HepG2 (cell line): Measurements from ENCODE around the gene DPEP3. TPM values are rescaled to one million over a fixed set of nuclear protein-coding genes. Genes with fewer than 3 reads are reported as not detected.
A peak's percentile ranks its signal among the peaks of the same experiment; 100 is the strongest.

Experiments used
- BRCA1 ChIP-seq: sonication (generic); formaldehyde crosslinking; IDR thresholded peaks from 2 replicates; pipeline ENCODE4 v1.4.0; 2020; ENCODE audit warnings: missing genetic modification reagents
- CAMTA2 ChIP-seq: sonication (generic); formaldehyde crosslinking; IDR thresholded peaks from 2 replicates; pipeline ENCODE4 v1.4.0; 2020; ENCODE audit warnings: mild to moderate bottlenecking, missing genetic modification reagents, borderline replicate concordance
- CHCHD3 ChIP-seq: sonication (generic); formaldehyde crosslinking; IDR thresholded peaks from 2 replicates; pipeline ENCODE4 v1.8.0; 2022; ENCODE audit warnings: mild to moderate bottlenecking, missing genetic modification reagents, moderate library complexity
- KAT2B ChIP-seq: fragments of 150-350 bp; IDR thresholded peaks from 2 replicates; pipeline ENCODE4 v1.6.1; 2014; ENCODE audit warnings: low read depth, low read length, borderline replicate concordance
- SIX1 ChIP-seq: sonication (generic); formaldehyde crosslinking; IDR thresholded peaks from 2 replicates; pipeline ENCODE4 v1.4.0; 2020; ENCODE audit warnings: missing genetic modification reagents, borderline replicate concordance
- SUZ12 ChIP-seq: fragments of 150-350 bp; IDR thresholded peaks from 2 replicates; pipeline ENCODE4 v1.6.1; 2014; ENCODE audit warnings: low read depth, low read length
- TEAD3 ChIP-seq: optimal IDR thresholded peaks from 2 replicates; pipeline ENCODE3; 2016; ENCODE audit warnings: borderline replicate concordance
- ZBTB7A ChIP-seq: sonication (generic); formaldehyde crosslinking; IDR thresholded peaks from 2 replicates; pipeline ENCODE4 v1.8.0; 2022; ENCODE audit warnings: mild to moderate bottlenecking, missing genetic modification reagents
- ZFX ChIP-seq: sonication (generic); formaldehyde crosslinking; IDR thresholded peaks from 2 replicates; pipeline ENCODE4 v1.4.0; 2020; ENCODE audit warnings: mild to moderate bottlenecking, low read depth, missing genetic modification reagents, moderate library complexity
- ZNF484 ChIP-seq: sonication (generic); formaldehyde crosslinking; IDR thresholded peaks from 2 replicates; pipeline ENCODE4 v1.5.1; 2020; ENCODE audit warnings: mild to moderate bottlenecking, low read depth, missing genetic modification reagents, borderline replicate concordance
- ZNF547 ChIP-seq: sonication (generic); formaldehyde crosslinking; IDR thresholded peaks from 2 replicates; pipeline ENCODE4 v1.5.1; 2020; ENCODE audit warnings: mild to moderate bottlenecking, missing genetic modification reagents
- ZNF577 ChIP-seq: sonication (generic); formaldehyde crosslinking; IDR thresholded peaks from 2 replicates; pipeline ENCODE4 v1.4.0; 2020; ENCODE audit warnings: mild to moderate bottlenecking, low read depth, missing genetic modification reagents, borderline replicate concordance
- ZNF777 ChIP-seq: sonication (generic); formaldehyde crosslinking; IDR thresholded peaks from 2 replicates; pipeline ENCODE4 v1.4.0; 2020; ENCODE audit warnings: missing genetic modification reagents
- polyA plus RNA-seq, 8 experiments: library from polyadenylated mRNA; depleted of rRNA in 3 of 8; stranded (reverse) in 7 of 8; unstranded in 1 of 8; fragments of >200 nt; fragmentation: Illumina TruSeq in 4 of 8; extraction: Trizol in 4 of 8; gene quantifications; 2 replicates each; pipeline versions ENCODE4 v1.2.1 to v1.2.3, GENCODE V29; 2011 to 2016; ENCODE audit warnings: low read depth in 4 of 8, missing spikeins in 1 of 8, mixed read lengths in 1 of 8; ENCODE audit not compliant: insufficient read depth in 1 of 8
- total RNA-seq, 5 experiments: library from RNA; depleted of rRNA; stranded (reverse); fragments of >200 nt; fragmentation: Illumina TruSeq; extraction: Trizol; gene quantifications; 2 replicates each; pipeline ENCODE4 v1.2.3, GENCODE V29; 2016; ENCODE audit warnings: low read depth in 1 of 5
- TF ChIP-seq, protein P1 (sequence below): sonication (generic); formaldehyde crosslinking; IDR thresholded peaks from 2 replicates; pipeline ENCODE4 v1.5.1; 2020; ENCODE audit warnings: missing genetic modification reagents, mild to moderate bottlenecking, borderline replicate concordance
- TF ChIP-seq, protein P2 (sequence below): sonication (generic); formaldehyde crosslinking; IDR thresholded peaks from 2 replicates; pipeline ENCODE4 v1.4.0; 2020; ENCODE audit warnings: missing genetic modification reagents, mild to moderate bottlenecking, borderline replicate concordance
- TF ChIP-seq, protein P3 (sequence below): sonication (generic); formaldehyde crosslinking; IDR thresholded peaks from 2 replicates; pipeline ENCODE4 v1.8.0; 2022; ENCODE audit warnings: missing genetic modification reagents, mild to moderate bottlenecking, moderate library complexity, borderline replicate concordance
- TF ChIP-seq, protein P4 (sequence below): sonication (generic); formaldehyde crosslinking; IDR thresholded peaks from 2 replicates; pipeline ENCODE4 v1.5.1; 2020; ENCODE audit warnings: missing genetic modification reagents, mild to moderate bottlenecking, borderline replicate concordance
- TF ChIP-seq, protein P5 (sequence below): sonication (generic); formaldehyde crosslinking; IDR thresholded peaks from 2 replicates; pipeline ENCODE4 v1.5.0; 2020; ENCODE audit warnings: missing genetic modification reagents

DPEP3 gene
- total and polyA plus RNA-seq, 2 of the 13 experiments (the other 11 are each of a cell fraction or from before 2014, with no cell fraction given) = not detected

DNA sequence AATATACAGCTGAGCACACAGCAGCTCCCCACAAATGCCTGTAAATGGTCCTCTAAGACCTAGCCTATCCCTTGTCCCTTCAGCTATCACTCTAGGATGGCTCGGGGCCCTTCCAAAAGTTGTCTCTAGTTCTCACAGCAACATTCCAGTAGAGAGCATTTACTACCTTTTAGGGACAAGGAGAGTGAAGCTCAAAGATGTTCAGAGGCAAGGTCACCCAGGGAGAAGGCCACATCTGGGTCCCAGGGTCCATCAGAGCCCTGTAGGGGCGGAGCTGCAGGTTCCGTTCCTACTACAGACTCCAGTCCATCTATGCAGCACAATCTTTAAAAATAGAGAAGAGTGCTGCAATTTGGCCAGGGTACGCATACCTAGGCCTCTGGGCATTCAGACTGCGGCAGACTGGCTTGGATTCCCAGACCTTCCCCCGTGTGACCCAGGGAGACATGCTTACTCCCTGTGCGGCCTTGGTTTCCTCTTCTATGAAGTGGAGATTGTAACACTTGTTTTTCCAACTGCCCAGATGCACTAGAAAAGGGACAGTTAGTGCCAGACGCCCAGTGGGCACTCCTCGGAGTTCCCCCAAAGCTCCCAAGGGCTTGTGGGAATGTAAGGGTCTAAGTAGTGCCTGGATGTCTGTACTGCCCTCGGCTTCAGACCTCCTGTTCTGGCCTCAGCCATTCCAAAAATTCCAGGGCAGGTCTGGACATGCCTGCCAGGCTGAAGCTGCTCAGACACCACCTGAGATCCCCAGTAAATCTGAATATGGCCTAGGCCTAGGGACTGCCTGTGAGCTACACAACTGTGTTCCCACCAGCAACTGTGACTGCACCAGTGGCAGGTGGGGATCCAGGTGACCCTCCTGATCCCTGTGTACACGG is 14.4 kb downstream of the DPEP3 start (continued):
- no peak for TF ChIP-seq SUZ12
- no peak for TF ChIP-seq ZBTB7A (CRISPR knock-in tag)
- TF ChIP-seq SIX1 (CRISPR knock-in tag) = no peak
- TF ChIP-seq, protein P1, sequence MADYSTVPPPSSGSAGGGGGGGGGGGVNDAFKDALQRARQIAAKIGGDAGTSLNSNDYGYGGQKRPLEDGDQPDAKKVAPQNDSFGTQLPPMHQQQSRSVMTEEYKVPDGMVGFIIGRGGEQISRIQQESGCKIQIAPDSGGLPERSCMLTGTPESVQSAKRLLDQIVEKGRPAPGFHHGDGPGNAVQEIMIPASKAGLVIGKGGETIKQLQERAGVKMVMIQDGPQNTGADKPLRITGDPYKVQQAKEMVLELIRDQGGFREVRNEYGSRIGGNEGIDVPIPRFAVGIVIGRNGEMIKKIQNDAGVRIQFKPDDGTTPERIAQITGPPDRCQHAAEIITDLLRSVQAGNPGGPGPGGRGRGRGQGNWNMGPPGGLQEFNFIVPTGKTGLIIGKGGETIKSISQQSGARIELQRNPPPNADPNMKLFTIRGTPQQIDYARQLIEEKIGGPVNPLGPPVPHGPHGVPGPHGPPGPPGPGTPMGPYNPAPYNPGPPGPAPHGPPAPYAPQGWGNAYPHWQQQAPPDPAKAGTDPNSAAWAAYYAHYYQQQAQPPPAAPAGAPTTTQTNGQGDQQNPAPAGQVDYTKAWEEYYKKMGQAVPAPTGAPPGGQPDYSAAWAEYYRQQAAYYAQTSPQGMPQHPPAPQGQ = no peak
- no peak for TF ChIP-seq ZNF777
- TF ChIP-seq TEAD3 = peak; percentile 50
- no peak for TF ChIP-seq ZNF577
- TF ChIP-seq CAMTA2 = no peak
- TF ChIP-seq, protein P2, sequence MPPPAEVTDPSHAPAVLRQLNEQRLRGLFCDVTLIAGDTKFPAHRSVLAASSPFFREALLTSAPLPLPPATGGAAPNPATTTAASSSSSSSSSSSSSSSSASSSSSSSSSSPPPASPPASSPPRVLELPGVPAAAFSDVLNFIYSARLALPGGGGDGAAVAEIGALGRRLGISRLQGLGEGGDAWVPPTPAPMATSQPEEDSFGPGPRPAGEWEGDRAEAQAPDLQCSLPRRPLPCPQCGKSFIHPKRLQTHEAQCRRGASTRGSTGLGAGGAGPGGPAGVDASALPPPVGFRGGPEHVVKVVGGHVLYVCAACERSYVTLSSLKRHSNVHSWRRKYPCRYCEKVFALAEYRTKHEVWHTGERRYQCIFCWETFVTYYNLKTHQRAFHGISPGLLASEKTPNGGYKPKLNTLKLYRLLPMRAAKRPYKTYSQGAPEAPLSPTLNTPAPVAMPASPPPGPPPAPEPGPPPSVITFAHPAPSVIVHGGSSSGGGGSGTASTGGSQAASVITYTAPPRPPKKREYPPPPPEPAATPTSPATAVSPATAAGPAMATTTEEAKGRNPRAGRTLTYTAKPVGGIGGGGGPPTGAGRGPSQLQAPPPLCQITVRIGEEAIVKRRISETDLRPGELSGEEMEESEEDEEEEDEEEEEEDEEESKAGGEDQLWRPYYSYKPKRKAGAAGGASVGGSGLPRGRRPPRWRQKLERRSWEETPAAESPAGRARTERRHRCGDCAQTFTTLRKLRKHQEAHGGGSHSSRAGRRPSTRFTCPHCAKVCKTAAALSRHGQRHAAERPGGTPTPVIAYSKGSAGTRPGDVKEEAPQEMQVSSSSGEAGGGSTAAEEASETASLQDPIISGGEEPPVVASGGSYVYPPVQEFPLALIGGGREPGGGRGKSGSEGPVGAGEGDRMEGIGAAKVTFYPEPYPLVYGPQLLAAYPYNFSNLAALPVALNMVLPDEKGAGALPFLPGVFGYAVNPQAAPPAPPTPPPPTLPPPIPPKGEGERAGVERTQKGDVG (CRISPR knock-in tag) = no peak
- peak; percentile 85; the same call in 1 of the 2 replicates for TF ChIP-seq CHCHD3 (CRISPR knock-in tag)
- TF ChIP-seq ZNF484 (CRISPR knock-in tag) = no peak
- TF ChIP-seq ZNF547 (CRISPR knock-in tag) = 0 out of 2 replicates have a peak, but pooled peaks have one; percentile 2
- peak; percentile 75 for TF ChIP-seq ZFX (CRISPR knock-in tag)
- no peak for TF ChIP-seq KAT2B
- TF ChIP-seq, protein P3, sequence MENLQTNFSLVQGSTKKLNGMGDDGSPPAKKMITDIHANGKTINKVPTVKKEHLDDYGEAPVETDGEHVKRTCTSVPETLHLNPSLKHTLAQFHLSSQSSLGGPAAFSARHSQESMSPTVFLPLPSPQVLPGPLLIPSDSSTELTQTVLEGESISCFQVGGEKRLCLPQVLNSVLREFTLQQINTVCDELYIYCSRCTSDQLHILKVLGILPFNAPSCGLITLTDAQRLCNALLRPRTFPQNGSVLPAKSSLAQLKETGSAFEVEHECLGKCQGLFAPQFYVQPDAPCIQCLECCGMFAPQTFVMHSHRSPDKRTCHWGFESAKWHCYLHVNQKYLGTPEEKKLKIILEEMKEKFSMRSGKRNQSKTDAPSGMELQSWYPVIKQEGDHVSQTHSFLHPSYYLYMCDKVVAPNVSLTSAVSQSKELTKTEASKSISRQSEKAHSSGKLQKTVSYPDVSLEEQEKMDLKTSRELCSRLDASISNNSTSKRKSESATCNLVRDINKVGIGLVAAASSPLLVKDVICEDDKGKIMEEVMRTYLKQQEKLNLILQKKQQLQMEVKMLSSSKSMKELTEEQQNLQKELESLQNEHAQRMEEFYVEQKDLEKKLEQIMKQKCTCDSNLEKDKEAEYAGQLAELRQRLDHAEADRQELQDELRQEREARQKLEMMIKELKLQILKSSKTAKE (CRISPR knock-in tag) = no peak
- TF ChIP-seq, protein P4, sequence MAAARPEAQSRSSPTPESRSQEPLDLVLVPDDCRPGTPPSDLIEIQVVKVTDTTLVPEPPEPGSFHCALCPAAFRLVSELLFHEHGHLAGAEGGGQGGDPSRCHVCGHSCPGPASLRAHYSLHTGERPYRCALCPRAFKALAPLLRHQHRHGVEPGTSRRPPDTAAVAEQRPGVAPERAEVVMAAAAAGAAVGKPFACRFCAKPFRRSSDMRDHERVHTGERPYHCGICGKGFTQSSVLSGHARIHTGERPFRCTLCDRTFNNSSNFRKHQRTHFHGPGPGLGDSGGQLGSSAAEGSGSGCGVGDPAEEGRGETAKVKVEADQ (CRISPR knock-in tag) = no peak
- TF ChIP-seq BRCA1 (CRISPR knock-in tag) = no peak
- TF ChIP-seq, protein P5, sequence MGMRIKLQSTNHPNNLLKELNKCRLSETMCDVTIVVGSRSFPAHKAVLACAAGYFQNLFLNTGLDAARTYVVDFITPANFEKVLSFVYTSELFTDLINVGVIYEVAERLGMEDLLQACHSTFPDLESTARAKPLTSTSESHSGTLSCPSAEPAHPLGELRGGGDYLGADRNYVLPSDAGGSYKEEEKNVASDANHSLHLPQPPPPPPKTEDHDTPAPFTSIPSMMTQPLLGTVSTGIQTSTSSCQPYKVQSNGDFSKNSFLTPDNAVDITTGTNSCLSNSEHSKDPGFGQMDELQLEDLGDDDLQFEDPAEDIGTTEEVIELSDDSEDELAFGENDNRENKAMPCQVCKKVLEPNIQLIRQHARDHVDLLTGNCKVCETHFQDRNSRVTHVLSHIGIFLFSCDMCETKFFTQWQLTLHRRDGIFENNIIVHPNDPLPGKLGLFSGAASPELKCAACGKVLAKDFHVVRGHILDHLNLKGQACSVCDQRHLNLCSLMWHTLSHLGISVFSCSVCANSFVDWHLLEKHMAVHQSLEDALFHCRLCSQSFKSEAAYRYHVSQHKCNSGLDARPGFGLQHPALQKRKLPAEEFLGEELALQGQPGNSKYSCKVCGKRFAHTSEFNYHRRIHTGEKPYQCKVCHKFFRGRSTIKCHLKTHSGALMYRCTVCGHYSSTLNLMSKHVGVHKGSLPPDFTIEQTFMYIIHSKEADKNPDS (CRISPR knock-in tag) = peak; percentile 82; the same call in 1 of the 2 replicates
